ENCODE results near the gene TNFRSF13B. TPM values are rescaled to one million over a fixed set of nuclear protein-coding genes. Genes with fewer than 3 reads are reported as not detected.

TNFRSF13B gene
- total RNA-seq, 4 donors from 2014 or later, result not detected

- no peak for DNase-seq
- H3K9me3 ChIP-seq, result peaks cover 0 to 5% of the 10 kb centered on the region in 2 donors
- TF ChIP-seq POLR2A (IDR thresholded peaks at IDR 0.05) (no peak), CTCF (IDR thresholded peaks at IDR 0.05) (no peak)
- H3K4me1 ChIP-seq, result no peaks in the 10 kb centered on the region
- no peak overlapping the region for H3K4me3 ChIP-seq
- no peak overlapping the region for H3K27ac ChIP-seq
- no peaks in the 10 kb centered on the region for H3K36me3 ChIP-seq
- intact Hi-C loops (cut with DNase I; ENCODE audit: low total_unique reads), result no loop called here
- H3K27me3 ChIP-seq, result no peaks in the 10 kb centered on the region
Measured at GRCh38 chr17:16943541-16944333, 28.2 kb downstream of the TNFRSF13B start.

GRCh38 chr17:16943032-16943352, 28.9 kb downstream of the TNFRSF13B start:
- intact Hi-C loops (cut with DNase I; ENCODE audit: low total_unique reads), result no loop called here
- H3K36me3 ChIP-seq, result no peaks in the 10 kb centered on the region
- H3K4me3 ChIP-seq, result no peak overlapping the region
- H3K4me1 ChIP-seq, result no peaks in the 10 kb centered on the region
- no peaks in the 10 kb centered on the region for H3K9me3 ChIP-seq
- H3K27ac ChIP-seq, result no peak overlapping the region
- TF ChIP-seq CTCF (IDR thresholded peaks at IDR 0.05) (no peak), POLR2A (IDR thresholded peaks at IDR 0.05) (no peak)
- no peak for DNase-seq
- H3K27me3 ChIP-seq, result no peaks in the 10 kb centered on the region

GRCh38 chr17:16942141-16943031, 29.5 kb downstream of the TNFRSF13B start:
- no peaks in the 10 kb centered on the region for H3K9me3 ChIP-seq
- DNase-seq, result no peak
- no peaks in the 10 kb centered on the region for H3K36me3 ChIP-seq
- H3K4me3 ChIP-seq, result no peak overlapping the region
- intact Hi-C loops (cut with DNase I; ENCODE audit: low total_unique reads), result no loop called here
- H3K4me1 ChIP-seq, result no peaks in the 10 kb centered on the region
- TF ChIP-seq POLR2A (IDR thresholded peaks at IDR 0.05) (no peak), CTCF (IDR thresholded peaks at IDR 0.05) (no peak)
- no peak overlapping the region for H3K27ac ChIP-seq
- no peaks in the 10 kb centered on the region for H3K27me3 ChIP-seq

- intact Hi-C loops (cut with DNase I; ENCODE audit: low total_unique reads), result no loop called here
- Histone ChIP-seq H3K36me3 (no peaks in the 10 kb centered on the region), H3K4me1 (no peaks in the 10 kb centered on the region), H3K27me3 (no peaks in the 10 kb centered on the region), H3K9me3 (no peaks in the 10 kb centered on the region), H3K4me3 (no peak overlapping the region), H3K27ac (no peak overlapping the region)
- TF ChIP-seq POLR2A (IDR thresholded peaks at IDR 0.05), result no peak
- TF ChIP-seq CTCF (IDR thresholded peaks at IDR 0.05), result no peak
- no peak for DNase-seq
Measured at GRCh38 chr17:16941072-16942036, 30.6 kb downstream of the TNFRSF13B start.

All from uterus (tissue), 4 donors.